Fibroblast of pulmonary artery (primary cell): ENCODE results near the gene NOS1AP.

Source experiments
- DNase-seq: peaks from one replicate; pipeline ENCODE4 v3.0.0-alpha.2; 2010; ENCODE audit warnings: low read depth
- H3K4me3 ChIP-seq: replicated peaks from 2 replicates; pipeline ENCODE4 v1.5.1; 2011; ENCODE audit warnings: low read depth, mild to moderate bottlenecking, control low read depth, low read length, moderate library complexity
- TF ChIP-seq, protein P1 (sequence below): IDR thresholded peaks from 2 replicates; pipeline ENCODE4 v1.5.1; 2011; ENCODE audit warnings: mild to moderate bottlenecking, control low read depth, low read length, inconsistent platforms; ENCODE audit errors: missing control alignments

Gene NOS1AP

DNA sequence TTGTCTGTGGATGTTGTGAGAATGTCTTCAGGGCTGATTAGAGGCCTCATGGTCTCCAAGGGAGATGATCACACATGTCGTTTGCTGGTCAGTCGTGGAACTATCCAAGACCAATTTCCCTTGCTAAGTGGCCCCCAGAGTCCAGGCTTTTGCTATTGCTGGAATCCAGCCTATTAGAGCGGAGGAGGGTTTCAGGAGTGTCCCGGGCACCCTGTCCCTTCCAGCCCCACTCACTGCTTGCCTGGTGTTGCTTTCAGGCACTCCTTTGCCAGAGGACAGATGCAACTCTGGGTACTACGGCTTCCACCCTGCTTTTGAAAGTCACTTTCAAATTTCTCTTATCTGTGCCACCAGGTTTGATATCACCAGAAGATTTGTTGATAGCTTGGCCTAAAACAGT, 149.1 kb downstream of the NOS1AP start:
- H3K4me3 ChIP-seq = no peak overlapping the region
- TF ChIP-seq, protein P1, sequence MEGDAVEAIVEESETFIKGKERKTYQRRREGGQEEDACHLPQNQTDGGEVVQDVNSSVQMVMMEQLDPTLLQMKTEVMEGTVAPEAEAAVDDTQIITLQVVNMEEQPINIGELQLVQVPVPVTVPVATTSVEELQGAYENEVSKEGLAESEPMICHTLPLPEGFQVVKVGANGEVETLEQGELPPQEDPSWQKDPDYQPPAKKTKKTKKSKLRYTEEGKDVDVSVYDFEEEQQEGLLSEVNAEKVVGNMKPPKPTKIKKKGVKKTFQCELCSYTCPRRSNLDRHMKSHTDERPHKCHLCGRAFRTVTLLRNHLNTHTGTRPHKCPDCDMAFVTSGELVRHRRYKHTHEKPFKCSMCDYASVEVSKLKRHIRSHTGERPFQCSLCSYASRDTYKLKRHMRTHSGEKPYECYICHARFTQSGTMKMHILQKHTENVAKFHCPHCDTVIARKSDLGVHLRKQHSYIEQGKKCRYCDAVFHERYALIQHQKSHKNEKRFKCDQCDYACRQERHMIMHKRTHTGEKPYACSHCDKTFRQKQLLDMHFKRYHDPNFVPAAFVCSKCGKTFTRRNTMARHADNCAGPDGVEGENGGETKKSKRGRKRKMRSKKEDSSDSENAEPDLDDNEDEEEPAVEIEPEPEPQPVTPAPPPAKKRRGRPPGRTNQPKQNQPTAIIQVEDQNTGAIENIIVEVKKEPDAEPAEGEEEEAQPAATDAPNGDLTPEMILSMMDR = no peak
- DNase-seq = no peak

DNA sequence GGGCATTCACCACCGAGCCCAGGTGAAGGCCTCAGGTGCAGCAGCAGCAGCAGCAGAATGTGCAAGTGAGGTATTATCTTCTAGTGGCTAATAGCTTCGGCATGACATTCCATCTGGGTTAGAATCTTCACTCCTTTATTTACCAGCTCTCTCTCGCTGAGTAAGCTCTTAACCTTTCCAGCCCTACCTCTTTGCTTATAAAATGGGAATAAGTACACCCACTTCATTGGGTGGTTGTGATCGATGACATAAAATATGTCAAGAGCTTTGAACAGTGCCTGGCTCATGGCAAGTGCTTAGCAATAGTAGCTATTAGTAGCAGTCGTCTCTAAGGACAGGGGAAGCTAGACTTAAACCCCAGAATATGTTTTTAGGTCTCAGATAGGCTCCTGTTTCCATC, 149.5 kb downstream of the NOS1AP start:
- DNase-seq = no peak
- TF ChIP-seq, protein P1 = no peak
- no peak overlapping the region for H3K4me3 ChIP-seq

- no peak for DNase-seq
- no peak overlapping the region for H3K4me3 ChIP-seq
- TF ChIP-seq, protein P1 = no peak
Observed at GRCh38 chr1:162219461-162219860, 150.0 kb downstream of the NOS1AP start.

DNA sequence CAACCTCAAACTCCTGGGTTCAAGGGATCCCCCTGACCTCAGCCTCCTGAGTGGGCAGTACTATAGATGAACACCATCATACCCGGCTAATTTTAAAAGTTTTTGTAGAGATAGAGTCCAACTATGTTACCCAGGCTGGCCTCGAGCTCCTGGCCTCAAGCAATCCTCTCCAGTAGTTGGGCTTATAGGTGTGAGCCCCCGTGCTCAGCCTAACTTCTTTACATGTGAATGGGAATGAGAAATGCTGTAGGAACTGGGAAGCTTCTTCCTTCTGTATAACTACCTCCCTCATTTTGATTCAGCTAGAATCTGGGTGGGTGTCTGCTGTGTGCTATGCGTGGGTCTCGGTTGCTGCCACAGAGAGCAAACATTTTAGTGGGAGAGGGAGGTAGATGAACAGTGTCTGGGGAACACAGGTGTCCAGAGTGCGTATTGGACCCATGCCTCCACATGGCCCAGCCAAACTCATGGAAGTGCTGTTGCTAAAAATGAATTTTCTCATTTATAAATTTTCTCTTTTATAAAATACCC, 150.6 kb downstream of the NOS1AP start:
- H3K4me3 ChIP-seq = no peak overlapping the region
- no peak for DNase-seq
- TF ChIP-seq, protein P1 = no peak

DNA sequence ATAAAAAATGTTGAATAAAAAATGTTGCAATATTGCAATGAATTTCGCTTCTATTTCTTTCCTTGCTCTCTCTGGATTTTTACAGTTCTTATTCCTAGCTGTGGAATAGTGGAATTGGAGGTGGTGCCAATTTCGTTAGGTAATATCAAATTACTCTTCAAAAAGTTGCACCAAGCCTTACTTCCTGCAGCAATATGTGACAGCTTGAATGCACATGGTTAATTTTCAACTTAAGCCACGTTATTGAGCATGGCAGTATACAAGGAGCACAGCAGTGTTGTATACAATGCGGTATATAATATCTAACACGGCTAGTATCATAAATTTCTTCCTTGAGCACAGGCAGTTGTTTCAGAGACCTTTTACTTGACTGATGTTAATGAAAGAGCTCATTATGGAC, 152.5 kb downstream of the NOS1AP start:
- no peak for DNase-seq
- no peak overlapping the region for H3K4me3 ChIP-seq
- TF ChIP-seq, protein P1 = no peak

GRCh38 chr1:162222730-162223129, 153.2 kb downstream of the NOS1AP start:
- DNase-seq = no peak
- TF ChIP-seq, protein P1 = no peak
- no peak overlapping the region for H3K4me3 ChIP-seq

GRCh38 chr1:162223488-162223887, 154.0 kb downstream of the NOS1AP start:
- H3K4me3 ChIP-seq = no peak overlapping the region
- DNase-seq = no peak
- TF ChIP-seq, protein P1 = no peak
